OCI-LY3 (cell line): Measurements from ENCODE around the gene CHN1.

Source experiments
- EZH2phosphoT487 ChIP-seq: fragments of 200-600 bp; shearing (Covaris generic); IDR thresholded peaks from 2 replicates; pipeline ENCODE4 v1.6.1; 2018; ENCODE audit warnings: antibody characterized with exemption, mixed run types, low read depth
- TF ChIP-seq, protein P1 (sequence below): fragments of 200-600, 300-600 bp; sonication (generic); IDR thresholded peaks from 2 replicates; pipeline ENCODE4 v1.5.1; 2014; ENCODE audit warnings: antibody characterized with exemption, low read length, low read depth

GRCh38 chr2:174858745-174859144, 146.4 kb downstream of the CHN1 start:
- TF ChIP-seq, protein P1, sequence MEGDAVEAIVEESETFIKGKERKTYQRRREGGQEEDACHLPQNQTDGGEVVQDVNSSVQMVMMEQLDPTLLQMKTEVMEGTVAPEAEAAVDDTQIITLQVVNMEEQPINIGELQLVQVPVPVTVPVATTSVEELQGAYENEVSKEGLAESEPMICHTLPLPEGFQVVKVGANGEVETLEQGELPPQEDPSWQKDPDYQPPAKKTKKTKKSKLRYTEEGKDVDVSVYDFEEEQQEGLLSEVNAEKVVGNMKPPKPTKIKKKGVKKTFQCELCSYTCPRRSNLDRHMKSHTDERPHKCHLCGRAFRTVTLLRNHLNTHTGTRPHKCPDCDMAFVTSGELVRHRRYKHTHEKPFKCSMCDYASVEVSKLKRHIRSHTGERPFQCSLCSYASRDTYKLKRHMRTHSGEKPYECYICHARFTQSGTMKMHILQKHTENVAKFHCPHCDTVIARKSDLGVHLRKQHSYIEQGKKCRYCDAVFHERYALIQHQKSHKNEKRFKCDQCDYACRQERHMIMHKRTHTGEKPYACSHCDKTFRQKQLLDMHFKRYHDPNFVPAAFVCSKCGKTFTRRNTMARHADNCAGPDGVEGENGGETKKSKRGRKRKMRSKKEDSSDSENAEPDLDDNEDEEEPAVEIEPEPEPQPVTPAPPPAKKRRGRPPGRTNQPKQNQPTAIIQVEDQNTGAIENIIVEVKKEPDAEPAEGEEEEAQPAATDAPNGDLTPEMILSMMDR = no peak
- no peak for TF ChIP-seq EZH2phosphoT487
